Effector memory CD4-positive, alpha-beta T cell (primary cell): ENCODE measurements around the gene HMG20A.

Experiments used
- DNase-seq, 3 donors: peaks; one replicate each; pipeline ENCODE4 v3.0.0-alpha.2; 2020
- H3K27ac ChIP-seq: 2 replicates; pipeline ENCODE4 v1.7.0; 2013; ENCODE audit warnings: mild to moderate bottlenecking, low read length, moderate library complexity; ENCODE audit not compliant: insufficient read depth, poor library complexity, severe bottlenecking
- H3K27me3 ChIP-seq: replicated peaks from 2 replicates; pipeline ENCODE4 v1.7.0; 2013; ENCODE audit warnings: mild to moderate bottlenecking, low read length; ENCODE audit not compliant: insufficient read depth, control insufficient read depth, poor library complexity, severe bottlenecking
- H3K36me3 ChIP-seq: 2 replicates; pipeline ENCODE4 v1.7.0; 2013; ENCODE audit warnings: mild to moderate bottlenecking, low read length, moderate library complexity; ENCODE audit not compliant: control insufficient read depth, insufficient read depth
- H3K4me1 ChIP-seq: 2 replicates; pipeline ENCODE4 v1.7.0; 2013; ENCODE audit warnings: low read length, mild to moderate bottlenecking; ENCODE audit not compliant: control insufficient read depth, insufficient read depth, poor library complexity, severe bottlenecking
- H3K4me3 ChIP-seq: 2 replicates; pipeline ENCODE4 v1.7.0; 2013; ENCODE audit warnings: low read length, low read depth, mild to moderate bottlenecking; ENCODE audit not compliant: insufficient read depth, poor library complexity, severe bottlenecking
- H3K9me3 ChIP-seq: 2 replicates; pipeline ENCODE4 v1.7.0; 2013; ENCODE audit warnings: mild to moderate bottlenecking, low read length, moderate library complexity; ENCODE audit not compliant: control insufficient read depth

Gene HMG20A

DNA sequence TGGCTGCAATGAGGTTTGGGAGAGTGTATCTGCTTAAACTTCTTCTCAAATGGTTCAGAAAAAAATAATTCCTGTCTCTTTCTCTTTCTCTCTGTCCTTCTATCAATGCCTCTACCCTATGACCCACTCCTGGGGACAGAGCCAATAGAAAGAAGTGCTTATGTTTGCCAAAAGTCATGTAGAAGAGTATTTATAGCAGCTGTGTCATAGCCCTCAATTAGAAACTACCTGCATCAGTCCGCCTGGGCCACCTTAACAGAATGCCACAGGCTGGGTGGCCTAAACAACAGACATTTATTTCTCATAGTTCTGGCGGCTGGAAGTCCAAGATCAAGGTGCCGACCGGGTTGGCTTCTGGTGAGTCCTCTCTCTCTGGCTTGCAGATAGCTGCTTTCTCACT lies 92.5 kb downstream of the HMG20A start:
- Histone ChIP-seq H3K4me3 (no peak overlapping the region), H3K4me1 (no peaks in the 10 kb centered on the region), H3K27me3 (no peaks in the 10 kb centered on the region), H3K27ac (no peak overlapping the region), H3K9me3 (no peaks in the 10 kb centered on the region), H3K36me3 (no peaks in the 10 kb centered on the region)
- no peak for DNase-seq

DNA sequence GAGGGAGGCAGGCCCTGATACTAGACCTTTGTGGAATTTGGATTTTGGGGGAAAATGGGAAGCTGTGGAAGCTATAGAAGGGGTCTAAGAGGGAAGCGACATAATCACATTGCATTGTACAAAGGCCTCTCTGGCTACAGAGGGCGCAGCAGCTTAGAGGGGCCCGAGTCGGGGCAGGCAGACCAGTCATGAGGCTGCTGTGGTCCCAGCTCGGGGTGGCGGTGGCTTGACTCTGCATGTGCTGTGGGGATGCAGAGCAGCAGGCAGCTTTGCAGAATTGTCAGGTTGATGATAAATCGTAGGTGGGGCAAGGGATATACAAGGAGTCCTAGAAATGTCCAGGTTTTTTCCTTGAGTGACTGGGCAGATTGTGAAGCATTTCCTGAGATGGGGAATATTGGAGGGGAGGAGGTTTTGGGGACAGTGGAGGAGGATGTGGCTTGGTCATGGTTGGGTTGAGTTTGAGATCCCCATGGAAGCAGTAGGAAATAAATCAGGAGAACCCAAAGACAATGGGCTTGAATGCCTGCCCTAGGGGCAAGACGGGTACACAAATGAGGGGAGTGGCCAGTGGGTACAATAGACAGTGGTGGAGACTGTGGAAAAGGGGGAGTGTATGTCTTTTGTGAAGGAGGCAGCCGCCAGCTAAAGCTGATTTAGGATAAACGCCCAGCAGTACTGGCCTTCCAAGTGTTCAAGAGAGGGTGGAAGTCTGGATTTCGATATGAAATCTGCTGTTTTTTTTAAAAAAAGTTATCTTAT lies 94.1 kb downstream of the HMG20A start:
- no peak overlapping the region for H3K27ac ChIP-seq
- H3K27me3 ChIP-seq, result no peaks in the 10 kb centered on the region

DNA sequence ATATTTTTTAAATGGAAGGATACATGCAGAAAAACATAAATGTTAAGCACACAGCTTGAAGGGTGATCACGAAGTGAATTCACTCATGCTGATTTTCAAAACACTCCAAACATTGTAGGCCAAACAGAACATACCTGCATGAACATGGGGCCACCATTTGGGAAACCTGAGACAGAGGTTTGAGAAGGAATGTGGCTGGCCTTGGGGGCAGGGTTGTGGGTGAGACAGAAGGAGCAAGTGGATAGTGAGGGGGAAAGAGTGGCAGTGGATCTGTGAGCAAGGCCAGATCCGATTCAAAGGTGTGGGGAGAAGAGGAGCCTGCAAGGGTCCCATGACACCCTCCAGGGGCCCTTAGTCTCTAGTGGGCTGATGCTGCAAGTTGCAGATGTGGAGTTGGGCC lies 94.9 kb downstream of the HMG20A start:
- Histone ChIP-seq H3K27ac (no peak overlapping the region), H3K4me1 (no peaks in the 10 kb centered on the region), H3K9me3 (no peaks in the 10 kb centered on the region), H3K4me3 (no peak overlapping the region), H3K36me3 (no peaks in the 10 kb centered on the region), H3K27me3 (no peaks in the 10 kb centered on the region)
- DNase-seq, result no peak

More for the DNA sequence above, 94.1 kb downstream of the HMG20A start:
- no peaks in the 10 kb centered on the region for H3K36me3 ChIP-seq
- H3K9me3 ChIP-seq, result no peaks in the 10 kb centered on the region
- H3K4me3 ChIP-seq, result no peak overlapping the region
- DNase-seq, result no peak
- H3K4me1 ChIP-seq, result no peaks in the 10 kb centered on the region

DNA sequence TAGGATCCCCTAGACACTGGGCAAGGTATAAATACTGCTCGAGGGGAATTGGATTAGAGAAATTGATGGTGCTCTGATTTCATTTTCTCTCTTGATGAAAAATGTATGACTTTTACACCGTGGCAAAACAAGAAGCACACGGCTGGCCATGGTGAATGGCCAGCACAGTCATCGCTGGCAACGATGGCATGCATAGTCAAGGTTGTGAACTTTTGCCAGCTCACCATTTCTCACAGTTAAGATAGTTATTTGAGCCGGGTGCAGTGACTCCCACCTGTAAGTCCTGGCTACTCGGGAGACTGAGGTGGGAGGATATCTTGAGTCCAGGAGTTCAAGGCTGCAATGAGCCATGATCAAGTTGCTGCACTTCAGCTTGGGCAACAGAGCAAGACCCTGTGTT lies 95.4 kb downstream of the HMG20A start:
- Histone ChIP-seq H3K9me3 (no peaks in the 10 kb centered on the region), H3K4me3 (no peak overlapping the region), H3K36me3 (no peaks in the 10 kb centered on the region), H3K4me1 (no peaks in the 10 kb centered on the region), H3K27me3 (no peaks in the 10 kb centered on the region), H3K27ac (no peak overlapping the region)
- DNase-seq, result no peak

DNA sequence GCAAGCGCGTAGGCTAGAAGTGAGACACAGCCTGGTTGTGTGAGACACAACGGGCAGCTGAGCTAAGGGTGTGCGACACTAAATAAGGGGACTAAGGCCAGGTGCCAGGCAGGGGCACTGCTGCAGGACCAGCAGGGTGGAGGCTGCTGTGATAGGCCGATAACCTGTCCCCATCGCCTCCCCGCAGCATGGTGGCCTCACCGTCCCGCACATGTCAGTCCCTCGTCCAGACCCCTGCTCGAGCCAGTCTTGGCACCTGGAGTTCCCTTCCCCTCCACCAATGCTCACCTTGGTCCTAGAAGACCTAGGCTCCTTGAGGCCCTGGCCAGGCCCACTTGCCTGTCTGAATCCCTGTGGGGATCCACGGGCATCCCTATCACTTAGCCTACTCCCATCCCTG lies 96.1 kb downstream of the HMG20A start:
- H3K4me3 ChIP-seq, result no peak overlapping the region
- H3K27me3 ChIP-seq, result no peaks in the 10 kb centered on the region
- H3K27ac ChIP-seq, result no peak overlapping the region
- no peaks in the 10 kb centered on the region for H3K4me1 ChIP-seq
- no peaks in the 10 kb centered on the region for H3K36me3 ChIP-seq
- H3K9me3 ChIP-seq, result no peaks in the 10 kb centered on the region
- DNase-seq, result no peak

DNA sequence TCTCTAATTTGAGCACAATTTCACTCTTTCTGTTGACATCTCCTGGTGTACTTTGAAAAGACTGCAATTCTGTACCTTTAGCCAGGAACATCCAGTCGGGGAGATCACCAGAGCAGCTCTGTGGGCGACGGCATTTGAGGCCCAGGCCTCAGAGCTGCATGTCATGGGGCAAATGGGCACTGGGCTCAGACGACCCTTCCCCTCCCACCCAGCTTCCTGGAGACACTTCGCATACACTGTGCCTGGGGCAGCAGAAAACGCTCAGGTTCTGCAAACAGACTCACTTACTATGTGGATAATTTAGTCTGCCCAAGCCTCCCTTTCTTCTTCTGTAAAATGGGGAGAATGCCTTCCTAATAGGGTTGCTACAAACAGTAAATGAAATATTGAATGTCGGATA lies 96.9 kb downstream of the HMG20A start:
- DNase-seq, result no peak
- H3K4me1 ChIP-seq, result no peaks in the 10 kb centered on the region
- H3K4me3 ChIP-seq, result no peak overlapping the region
- no peaks in the 10 kb centered on the region for H3K27me3 ChIP-seq
- no peak overlapping the region for H3K27ac ChIP-seq
- H3K36me3 ChIP-seq, result no peaks in the 10 kb centered on the region
- no peaks in the 10 kb centered on the region for H3K9me3 ChIP-seq

DNA sequence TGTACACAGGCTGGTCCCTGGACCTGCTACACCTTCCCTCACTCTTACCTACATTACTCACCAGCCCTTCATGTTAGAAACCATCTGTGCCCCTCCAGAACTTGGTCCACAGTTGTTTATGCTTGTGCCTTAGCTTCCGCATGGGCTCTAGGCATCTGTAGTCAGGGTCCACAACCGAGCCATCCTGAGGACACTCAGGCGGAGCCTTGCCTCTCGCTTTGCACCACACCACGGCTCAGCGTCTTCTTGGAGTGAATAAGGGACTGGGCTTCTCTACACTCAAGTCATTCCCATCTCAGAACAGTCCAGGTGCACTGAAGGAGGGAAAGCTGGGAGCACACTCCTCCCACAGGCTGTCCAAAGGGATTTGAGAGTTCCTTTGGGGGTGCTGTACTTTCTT lies 97.8 kb downstream of the HMG20A start:
- Histone ChIP-seq H3K4me1 (no peaks in the 10 kb centered on the region), H3K36me3 (no peaks in the 10 kb centered on the region), H3K9me3 (no peaks in the 10 kb centered on the region), H3K27me3 (no peaks in the 10 kb centered on the region), H3K27ac (no peak overlapping the region), H3K4me3 (no peak overlapping the region)
- DNase-seq, result no peak

DNA sequence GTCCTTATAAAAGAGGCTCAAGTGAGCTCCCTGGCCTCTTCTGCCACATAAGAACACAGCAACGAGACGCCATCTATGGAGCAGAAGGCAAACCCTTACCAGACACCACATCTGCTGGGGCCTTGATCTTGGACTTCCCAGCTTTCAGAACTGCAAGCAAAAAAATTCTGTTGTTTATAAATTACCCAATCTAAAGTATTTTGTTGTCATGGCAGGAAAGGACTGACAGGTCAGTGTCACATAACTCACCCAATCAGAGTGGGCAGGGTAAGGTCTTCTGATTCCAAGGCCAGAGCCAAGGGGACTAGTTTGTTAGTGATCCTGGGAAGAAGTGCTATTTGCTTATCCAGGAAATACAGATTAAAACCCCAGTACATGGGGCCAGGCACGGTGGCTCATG lies 98.9 kb downstream of the HMG20A start:
- Histone ChIP-seq H3K36me3 (no peaks in the 10 kb centered on the region), H3K4me1 (no peaks in the 10 kb centered on the region), H3K27me3 (no peaks in the 10 kb centered on the region), H3K27ac (no peak overlapping the region), H3K4me3 (no peak overlapping the region), H3K9me3 (no peaks in the 10 kb centered on the region)
- DNase-seq, result no peak

DNA sequence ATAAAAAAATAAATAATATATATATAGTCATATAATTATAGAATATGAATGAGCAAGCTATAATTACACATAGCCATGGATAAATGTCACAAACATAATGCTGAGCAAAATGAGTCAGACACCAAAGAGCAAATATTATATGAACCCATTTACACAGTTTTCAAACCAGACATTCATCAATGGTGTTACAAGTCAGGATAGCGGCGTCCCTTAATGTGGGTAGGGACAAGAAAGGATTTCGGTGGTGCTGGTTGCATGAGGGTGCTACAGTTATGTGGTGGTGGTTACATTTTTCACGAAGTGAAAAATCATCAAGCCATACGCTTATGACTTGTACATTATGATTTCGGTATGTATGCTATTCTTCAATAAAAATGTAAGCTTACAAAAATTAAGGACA lies 100.5 kb downstream of the HMG20A start:
- Histone ChIP-seq H3K27ac (no peak overlapping the region), H3K36me3 (no peaks in the 10 kb centered on the region)
- no peak for DNase-seq

DNA sequence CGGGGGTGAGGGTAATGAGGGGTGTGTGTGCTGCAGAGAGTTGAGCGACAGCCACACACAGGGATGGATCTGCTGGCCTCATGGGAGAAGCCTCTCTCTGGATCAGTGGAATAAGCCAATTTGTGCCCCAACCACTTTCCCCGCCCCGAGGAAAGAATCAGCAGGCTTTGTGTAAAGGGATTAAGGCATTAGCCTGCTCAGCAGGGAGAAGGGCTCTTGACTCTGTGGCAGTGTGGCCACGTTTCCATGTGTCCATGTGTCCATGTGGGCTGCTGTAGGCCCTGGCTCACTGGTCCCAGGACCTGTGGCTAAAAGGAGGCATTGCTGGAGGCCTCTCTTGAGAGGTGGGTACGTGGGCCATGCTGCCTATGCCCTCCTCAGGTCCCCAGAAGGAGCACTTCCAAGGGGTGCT lies 104.7 kb downstream of the HMG20A start:
- no peak for DNase-seq
- H3K36me3 ChIP-seq, result no peaks in the 10 kb centered on the region
- H3K9me3 ChIP-seq, result no peaks in the 10 kb centered on the region
- no peak overlapping the region for H3K4me3 ChIP-seq
- H3K27me3 ChIP-seq, result no peaks in the 10 kb centered on the region
- H3K4me1 ChIP-seq, result no peaks in the 10 kb centered on the region
- H3K27ac ChIP-seq, result no peak overlapping the region

More for the DNA sequence above, 100.5 kb downstream of the HMG20A start:
- H3K27me3 ChIP-seq, result no peaks in the 10 kb centered on the region
- no peaks in the 10 kb centered on the region for H3K9me3 ChIP-seq
- H3K4me3 ChIP-seq, result no peak overlapping the region
- H3K4me1 ChIP-seq, result no peaks in the 10 kb centered on the region
